Retinal pigment epithelial cell (primary cell): ENCODE data around the gene GSTM2.

Experiments
- DNase-seq: peaks from one replicate; pipeline ENCODE4 v3.0.0-alpha.2; 2010; ENCODE audit warnings: low read depth
- H3K4me3 ChIP-seq: 2 replicates; pipeline ENCODE4 v1.5.1; 2011; ENCODE audit warnings: mild to moderate bottlenecking, low read length, control low read depth, moderate library complexity
- CTCF ChIP-seq: conservative IDR thresholded peaks from 2 replicates; pipeline ENCODE4 v1.5.1; 2011; ENCODE audit warnings: low read depth, low read length, control low read depth, inconsistent platforms

The GSTM2 gene

GRCh38 chr1:109714661-109715372 is 47.0 kb downstream of the GSTM2 start:
- no peak for DNase-seq

GRCh38 chr1:109716121-109716520 is 48.3 kb downstream of the GSTM2 start:
- no peak for TF ChIP-seq CTCF
- H3K4me3 ChIP-seq = no peak overlapping the region
- no peak for DNase-seq

More at GRCh38 chr1:109714661-109715372, 47.0 kb downstream of the GSTM2 start:
- no peak overlapping the region for H3K4me3 ChIP-seq
- TF ChIP-seq CTCF = no peak

GRCh38 chr1:109716570-109717090 is 48.8 kb downstream of the GSTM2 start:
- DNase-seq = no peak
- no peak for TF ChIP-seq CTCF
- H3K4me3 ChIP-seq = no peak overlapping the region

GRCh38 chr1:109717729-109718128 is 49.9 kb downstream of the GSTM2 start:
- no peak for DNase-seq
- no peak for TF ChIP-seq CTCF
- no peak overlapping the region for H3K4me3 ChIP-seq

GRCh38 chr1:109718495-109718894 is 50.6 kb downstream of the GSTM2 start:
- peak; percentile 12 for TF ChIP-seq CTCF
- H3K4me3 ChIP-seq = no peak overlapping the region
- DNase-seq = no peak

- TF ChIP-seq CTCF = no peak
- no peak for DNase-seq
- no peak overlapping the region for H3K4me3 ChIP-seq
Measured at GRCh38 chr1:109719337-109719837, 51.5 kb downstream of the GSTM2 start.

GRCh38 chr1:109721042-109721441 is 53.2 kb downstream of the GSTM2 start:
- TF ChIP-seq CTCF = no peak
- no peak overlapping the region for H3K4me3 ChIP-seq
- DNase-seq = no peak
